ENCODE results near the gene SYNE3.

SYNE3 gene

GRCh38 chr14:95469134-95469481 lies 47.3 kb downstream of the SYNE3 start:
- DNase-seq, result no peak

GRCh38 chr14:95468448-95469133 lies 47.9 kb downstream of the SYNE3 start:
- DNase-seq, result peak; percentile 29

- DNase-seq, result peak; percentile 22
These were observed 48.8 kb downstream of the SYNE3 start for GRCh38 chr14:95467657-95468056.

- no peak for DNase-seq
These were observed 49.2 kb downstream of the SYNE3 start for GRCh38 chr14:95467232-95467631.
